Ovary (tissue), 9 donors: ENCODE data around the gene PARM1. TPM values are rescaled to one million over a fixed set of nuclear protein-coding genes. Genes with fewer than 3 reads are reported as not detected.

Experiments
- DNase-seq, 5 donors: peaks; one replicate each; pipeline ENCODE4 v3.0.0-alpha.2; 2019 to 2020
- H3K27ac ChIP-seq, 2 donors: fragments of 200-600 bp; one replicate each; pipeline versions ENCODE4 v1.5.1 to v1.8.0; 2019 to 2022
- H3K27me3 ChIP-seq: fragments of 200-600 bp; one replicate; pipeline ENCODE4 v1.8.0; 2022
- H3K36me3 ChIP-seq: fragments of 200-600 bp; sonication (generic); one replicate; pipeline ENCODE4 v1.5.1; 2019
- H3K4me1 ChIP-seq: one replicate; pipeline ENCODE4 v1.8.1; 2013; ENCODE audit warnings: mild to moderate bottlenecking, moderate library complexity; ENCODE audit not compliant: insufficient read depth
- H3K4me3 ChIP-seq: fragments of 200-600 bp; sonication (generic); one replicate; pipeline ENCODE4 v1.5.1; 2017
- H3K9me3 ChIP-seq, 2 donors: fragments of 200-600 bp in 1 of 2; sonication (generic) in 1 of 2; one replicate each; pipeline versions ENCODE4 v1.5.1 to v1.8.1; 2013 to 2019; ENCODE audit warnings: mild to moderate bottlenecking in 1 of 2, moderate library complexity in 1 of 2
- CTCF ChIP-seq, 3 donors: fragments of 450-650 bp in 2 of 3; fragments of 200-600 bp in 1 of 3; IDR thresholded peaks; one replicate each; pipeline versions ENCODE4 v1.5.1 to v1.8.0; 2016 to 2022; ENCODE audit warnings: antibody characterized with exemption in 3 of 3, mild to moderate bottlenecking in 1 of 3
- EP300 ChIP-seq: sonication (generic); formaldehyde crosslinking; IDR thresholded peaks from one replicate; pipeline ENCODE4 v1.6.1; 2017; ENCODE audit warnings: antibody characterized with exemption
- POLR2A ChIP-seq: fragments of 450-650 bp; IDR thresholded peaks from one replicate; pipeline ENCODE4 v1.6.1; 2017; ENCODE audit warnings: antibody characterized with exemption, mild to moderate bottlenecking, moderate library complexity
- WGBS, 3 donors: extraction: QIAGEN DNeasy Blood & Tissue Kit in 1 of 3; methylation state at CpG; one replicate each; pipeline versions ENCODE4 v1.1.5 to v1.1.7; 2013 to 2017; 5-methylcytosine and 5-hydroxymethylcytosine counted together
- intact Hi-C, 4 donors: fragments of 100-400 bp; cut with DNase I; formaldehyde crosslinking; loops; one replicate each; pipeline versions ENCODE4 v1.11.0 to v1.15.1; 2022 to 2023
- polyA plus RNA-seq, 2 donors: library from polyadenylated mRNA; stranded (reverse); fragments of 200-250 nt in 1 of 2; fragments of 350-450 nt in 1 of 2; fragmentation: Illumina TruSeq in 1 of 2; extraction: RNeasy Lipid Tissue Mini Kit (QIAGEN cat#74804) in 1 of 2; gene quantifications; one replicate each; pipeline ENCODE4 v1.2.3, GENCODE V29; 2013 to 2014
- total RNA-seq, 7 donors: library from RNA; depleted of rRNA in 2 of 7; stranded (reverse); fragments of >200 nt in 2 of 7; fragmentation: NEBNext Ultra II Directional in 3 of 7; extraction: Animal tissue kit (Norgen Biotek cat#: 25700) in 3 of 7; gene quantifications; one replicate each; pipeline versions ENCODE4 v1.1.0 to v1.2.4, GENCODE V29; 2016 to 2023
- donor health status: DM: no; HTN: no; CAD: no; lungs with moderate emphysema.
- donor health status: DM: no; HTN: no; CAD: no.
- donor health status: Bipolar disorder and iron deficiency.
- donor health status: DM: yes; HTN: yes; CAD: no.
- donor health status: DM: no; HTN: no; CAD: no.
- donor health status: DM: yes; HTN: yes; CAD: no.

PARM1 gene
- total and polyA plus RNA-seq, 9 donors = 1.9 to 90.1 (median 12.6) TPM

- no peak for DNase-seq
- H3K27ac ChIP-seq = no peak overlapping the region
- no peaks in the 10 kb centered on the region for H3K9me3 ChIP-seq
- H3K4me3 ChIP-seq = no peak overlapping the region
- intact Hi-C loops = no loop called here
- 79 to 98% (median 96%) methylated on average over 3 of the region's 3 CpGs for WGBS, 3 donors
- H3K4me1 ChIP-seq = no peaks in the 10 kb centered on the region
- no peaks in the 10 kb centered on the region for H3K36me3 ChIP-seq
- TF ChIP-seq EP300 = no peak
- TF ChIP-seq POLR2A = no peak
- no peaks in the 10 kb centered on the region for H3K27me3 ChIP-seq
Observed at GRCh38 chr4:75007891-75008290, 75.0 kb downstream of the PARM1 start.

- intact Hi-C loops = no loop called here
- TF ChIP-seq POLR2A (no peak), EP300 (no peak), CTCF (IDR thresholded peaks at IDR 0.05) (no peak)
- 52 to 71% (median 70%) methylated on average over 1 of the region's 1 CpG for WGBS, 3 donors
- DNase-seq = no peak
- H3K36me3 ChIP-seq = no peaks in the 10 kb centered on the region
- H3K4me3 ChIP-seq = no peak overlapping the region
- H3K4me1 ChIP-seq = no peaks in the 10 kb centered on the region
- H3K27ac ChIP-seq = no peak overlapping the region
- no peaks in the 10 kb centered on the region for H3K27me3 ChIP-seq
- H3K9me3 ChIP-seq = no peaks in the 10 kb centered on the region
Observed at GRCh38 chr4:75009138-75009537, 76.2 kb downstream of the PARM1 start.

GRCh38 chr4:75011131-75011795, 78.3 kb downstream of the PARM1 start:
- Histone ChIP-seq H3K36me3 (no peaks in the 10 kb centered on the region), H3K9me3 (no peaks in the 10 kb centered on the region), H3K4me3 (no peak overlapping the region), H3K4me1 (no peaks in the 10 kb centered on the region), H3K27me3 (no peaks in the 10 kb centered on the region), H3K27ac (no peak overlapping the region)
- intact Hi-C loops = no loop called here
- no peak for DNase-seq
- TF ChIP-seq CTCF (IDR thresholded peaks at IDR 0.05) = no peak
- no peak for TF ChIP-seq EP300
- no peak for TF ChIP-seq POLR2A
- 87 to 91% (median 87%) methylated on average over 4 of the region's 4 CpGs for WGBS, 3 donors

GRCh38 chr4:75015627-75016026, 82.7 kb downstream of the PARM1 start:
- intact Hi-C loops = no loop called here
- no peak overlapping the region for H3K27ac ChIP-seq
- WGBS, 3 donors = 84 to 93% (median 86%) methylated on average over 2 of the region's 2 CpGs
- H3K36me3 ChIP-seq = no peaks in the 10 kb centered on the region
- no peak for DNase-seq
- no peaks in the 10 kb centered on the region for H3K27me3 ChIP-seq
- no peaks in the 10 kb centered on the region for H3K9me3 ChIP-seq
- no peak for TF ChIP-seq EP300
- H3K4me3 ChIP-seq = no peak overlapping the region
- no peaks in the 10 kb centered on the region for H3K4me1 ChIP-seq

- no peak for TF ChIP-seq EP300
- no peak for TF ChIP-seq POLR2A
- TF ChIP-seq CTCF (IDR thresholded peaks at IDR 0.05) = no peak
- H3K27me3 ChIP-seq = no peaks in the 10 kb centered on the region
- no peak overlapping the region for H3K27ac ChIP-seq
- WGBS, 3 donors = 62 to 71% (median 67%) methylated on average over 6 of the region's 6 CpGs
- DNase-seq = no peak
- no peaks in the 10 kb centered on the region for H3K36me3 ChIP-seq
- H3K4me3 ChIP-seq = no peak overlapping the region
- H3K9me3 ChIP-seq = no peaks in the 10 kb centered on the region
- intact Hi-C loops = no loop called here
- no peaks in the 10 kb centered on the region for H3K4me1 ChIP-seq
Observed at GRCh38 chr4:75016472-75016871, 83.6 kb downstream of the PARM1 start.
